HG02981 (cell line): ENCODE measurements around the gene DNAAF5.
"Not testable (repeated sequence)": the region's sequence is repeated elsewhere in the genome, so short reads cannot be mapped to it uniquely, and the experiment has no call there.

Experiments used
- ATAC-seq: cut with Tn5 transposase; IDR thresholded peaks from one replicate; pipeline ENCODE4 v1.9.1; 2021; ENCODE audit warnings: mild to moderate bottlenecking, moderate library complexity; ENCODE audit not compliant: unreplicated experiment

Gene DNAAF5

DNA sequence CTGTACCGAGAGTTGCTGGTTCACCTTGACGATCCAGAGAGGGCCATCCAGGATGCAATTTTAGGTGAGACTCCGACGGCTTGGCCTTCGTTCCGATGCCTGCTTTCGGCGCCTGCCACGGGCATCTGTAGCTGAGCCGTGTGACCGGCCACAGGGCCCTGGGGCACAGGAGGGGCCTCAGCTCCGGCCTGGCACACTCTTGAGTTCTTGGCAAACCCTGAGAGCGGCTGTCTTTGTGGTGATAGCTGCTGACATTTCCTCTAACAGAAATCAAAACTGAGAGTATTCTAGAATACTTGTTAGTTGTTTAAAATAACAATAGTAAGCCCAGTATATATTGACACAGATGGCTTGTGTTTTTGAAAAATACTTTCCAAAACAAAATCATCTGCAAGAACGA is 53.6 kb downstream of the DNAAF5 start:
- no peak for ATAC-seq

DNA sequence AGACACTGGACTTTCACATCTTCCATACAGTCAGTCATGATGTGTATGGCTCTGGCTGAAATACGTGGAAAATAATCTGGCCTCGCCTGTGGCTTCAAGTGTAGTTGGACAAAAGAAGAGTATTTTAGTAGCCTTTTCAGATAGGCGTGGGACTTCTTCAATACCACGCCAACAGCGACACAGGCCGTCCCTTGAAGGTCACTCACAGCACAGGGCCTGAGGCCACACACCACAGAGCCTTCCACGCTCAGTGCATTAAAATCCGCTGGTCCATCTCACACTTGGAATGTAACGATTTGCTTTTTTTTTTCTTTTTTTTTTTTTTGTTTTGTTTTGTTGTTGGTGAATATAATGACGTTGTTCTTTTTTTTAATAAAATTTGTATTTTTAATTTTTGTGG is 54.0 kb downstream of the DNAAF5 start:
- no peak for ATAC-seq

DNA sequence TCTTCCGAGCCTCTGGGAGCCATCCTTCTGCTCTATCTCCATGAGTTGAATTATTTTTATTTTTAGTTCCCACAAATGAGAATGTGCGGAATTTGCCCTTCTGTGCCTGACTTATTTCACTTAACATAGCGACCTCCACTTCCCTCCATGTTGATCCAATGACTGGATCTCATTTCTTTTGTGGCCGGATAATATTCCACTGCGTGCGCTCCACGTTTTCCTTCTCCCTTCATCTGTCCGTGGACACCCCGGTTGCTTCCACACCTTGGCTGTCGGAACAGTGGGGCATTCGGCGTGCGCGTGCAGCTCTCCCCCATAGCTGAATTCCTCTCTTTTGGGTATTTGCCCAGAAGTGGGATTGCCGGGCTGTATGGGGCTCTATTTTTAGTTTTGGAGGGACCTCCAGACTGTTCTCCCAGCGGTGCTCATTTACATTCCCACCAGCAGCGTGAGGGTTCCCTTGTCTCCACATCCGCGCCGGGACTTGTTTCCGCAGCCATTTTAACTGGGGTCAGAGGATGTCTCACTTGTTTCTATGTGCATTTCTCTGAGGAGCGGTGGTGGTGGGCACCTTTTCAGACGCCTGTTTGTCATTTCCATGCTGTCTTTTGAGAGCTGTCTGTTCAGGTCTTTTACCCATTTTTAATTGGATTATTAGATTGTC is 54.8 kb downstream of the DNAAF5 start:
- no peak for ATAC-seq

DNA sequence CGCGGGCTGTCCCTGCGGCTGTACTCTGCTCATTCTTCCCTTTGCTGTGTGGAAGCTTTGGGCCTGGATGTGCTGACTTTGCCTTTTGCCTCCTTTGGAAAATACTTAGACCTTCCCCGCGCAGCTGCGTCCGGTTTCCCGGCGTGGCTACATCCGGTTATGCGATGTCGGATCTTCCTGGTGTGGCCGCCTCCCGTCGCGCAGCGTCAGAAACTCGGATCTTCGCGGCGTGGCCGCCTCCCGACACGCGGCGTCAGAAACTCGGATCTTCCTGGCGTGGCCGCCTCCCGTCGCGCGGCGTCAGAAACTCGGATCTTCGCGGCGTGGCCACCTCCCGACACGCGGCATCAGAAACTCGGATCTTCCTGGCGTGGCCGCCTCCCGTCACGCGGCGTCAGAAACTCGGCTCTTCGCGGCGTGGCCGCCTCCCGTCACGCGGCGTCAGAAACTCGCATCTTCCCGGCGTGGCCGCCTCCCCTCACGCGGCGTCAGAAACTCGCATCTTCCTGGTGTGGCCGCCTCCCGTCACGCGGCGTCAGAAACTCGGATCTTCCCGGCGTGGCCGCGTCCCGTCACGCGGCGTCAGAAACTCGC is 55.5 kb downstream of the DNAAF5 start:
- no peak for ATAC-seq

DNA sequence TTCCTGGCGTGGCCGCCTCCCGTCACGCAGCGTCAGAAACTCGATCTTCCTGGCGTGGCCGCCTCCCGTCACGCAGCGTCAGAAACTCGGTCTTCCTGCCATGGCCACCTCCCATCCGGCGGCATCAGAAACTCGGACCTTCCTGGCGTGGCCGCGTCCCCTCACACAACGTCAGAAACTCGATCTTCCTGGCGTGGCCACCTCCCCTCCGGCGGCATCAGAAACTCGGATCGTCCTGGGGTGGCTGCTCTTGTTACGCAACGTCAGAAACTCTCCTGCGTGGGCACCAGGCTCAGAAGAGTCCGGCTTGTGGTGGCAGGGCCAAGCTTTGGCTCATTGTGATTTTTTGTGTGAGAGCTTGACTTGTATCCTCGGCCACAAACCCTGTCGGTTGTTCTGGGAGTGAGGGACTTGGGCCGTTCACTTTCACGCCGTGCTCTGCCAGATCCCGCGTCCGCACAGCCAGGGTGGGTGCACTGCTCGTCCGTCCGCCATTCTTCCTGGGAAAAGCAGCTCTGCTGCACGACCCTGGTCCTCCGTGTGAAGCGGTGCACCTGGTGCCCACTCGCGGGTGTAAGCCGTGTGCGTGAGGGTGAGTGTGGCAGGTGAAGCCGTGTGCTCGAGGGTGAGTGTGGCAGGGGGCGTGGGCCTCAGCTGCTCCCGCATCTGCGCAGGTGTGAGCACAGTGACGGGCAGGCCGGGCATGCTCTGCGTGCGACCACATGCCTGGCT is 56.4 kb downstream of the DNAAF5 start:
- ATAC-seq: no peak

DNA sequence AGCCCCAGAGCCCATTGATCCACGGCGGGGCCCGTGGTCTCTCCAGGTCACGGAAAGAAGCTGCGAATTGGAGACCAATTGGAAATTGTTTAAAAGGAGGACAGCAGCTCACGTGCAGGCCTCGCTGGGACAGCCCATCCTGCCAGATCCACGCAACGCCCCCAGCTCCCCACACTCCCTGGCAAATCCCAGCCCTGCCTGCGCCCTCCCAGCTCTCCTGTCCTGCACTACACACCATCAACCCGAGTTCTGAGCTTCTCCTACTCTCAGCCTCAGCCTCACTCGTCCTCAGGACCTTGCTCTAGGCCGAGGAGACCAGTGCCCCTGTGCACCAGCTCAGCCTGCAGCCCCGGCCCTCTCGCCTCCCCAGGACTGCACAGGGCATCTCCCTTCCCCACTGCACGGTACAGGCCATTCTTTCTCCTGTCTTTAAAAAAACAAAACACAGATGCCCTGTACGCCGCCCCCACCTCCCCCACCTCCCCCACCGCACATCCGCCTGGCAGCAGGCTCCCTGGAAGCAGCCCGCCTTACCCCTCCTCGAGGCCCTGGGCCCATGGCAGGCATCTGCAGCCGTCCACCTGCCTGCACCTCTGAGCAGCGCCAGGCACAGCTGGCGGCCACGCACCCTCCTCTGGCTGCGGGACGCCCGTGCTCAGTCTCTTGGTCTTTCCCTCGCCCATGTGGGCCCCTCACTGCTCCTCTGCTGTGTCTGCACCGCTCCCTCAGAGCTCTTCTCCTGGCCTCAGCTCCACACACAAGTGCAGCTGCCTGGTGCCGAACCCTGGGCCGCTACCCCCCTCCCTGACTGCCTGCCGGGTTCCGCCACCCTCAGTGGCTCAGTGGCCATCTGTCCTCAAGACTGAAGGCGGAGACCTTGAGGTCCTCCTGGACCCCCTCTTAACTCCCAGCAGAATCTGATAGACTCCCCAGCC is 57.3 kb downstream of the DNAAF5 start:
- ATAC-seq: no peak

DNA sequence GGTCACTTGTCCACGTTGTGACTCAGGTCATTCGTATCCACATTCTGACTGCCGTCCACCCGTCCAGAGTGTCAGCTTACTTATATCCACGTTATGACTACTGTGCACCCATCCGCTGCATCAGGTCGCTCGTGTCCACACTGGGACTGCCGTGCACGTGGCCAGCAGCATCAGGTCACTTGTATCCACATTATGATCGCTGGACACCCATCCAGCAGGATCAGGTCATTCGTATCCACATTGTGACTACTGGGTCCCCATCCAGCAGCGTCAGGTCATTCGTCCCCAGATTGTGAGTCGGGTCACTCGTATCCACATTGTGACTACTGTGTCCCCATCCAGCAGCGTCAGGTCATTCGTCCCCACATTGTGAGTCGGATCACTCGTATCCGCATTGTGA is 58.5 kb downstream of the DNAAF5 start:
- ATAC-seq: no peak

DNA sequence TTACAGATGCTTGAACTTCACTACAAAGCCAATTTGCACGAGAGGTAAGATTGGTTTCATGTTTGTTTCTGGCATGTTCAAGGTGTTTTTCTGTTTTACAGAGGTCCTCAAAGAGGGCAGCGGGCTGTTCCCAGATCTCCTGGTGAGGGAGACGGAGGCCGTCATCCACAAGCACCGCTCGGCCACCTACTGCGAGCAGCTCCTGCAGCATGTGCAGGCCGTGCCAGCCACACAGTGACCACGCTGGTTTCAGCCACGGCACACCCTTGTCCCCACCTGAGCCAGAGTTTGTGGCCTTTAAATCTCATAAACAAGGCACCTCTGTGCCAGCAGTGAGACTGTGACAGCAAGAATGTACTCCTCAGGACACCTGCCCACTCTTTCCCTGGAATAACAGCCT is 58.9 kb downstream of the DNAAF5 start:
- no peak for ATAC-seq

DNA sequence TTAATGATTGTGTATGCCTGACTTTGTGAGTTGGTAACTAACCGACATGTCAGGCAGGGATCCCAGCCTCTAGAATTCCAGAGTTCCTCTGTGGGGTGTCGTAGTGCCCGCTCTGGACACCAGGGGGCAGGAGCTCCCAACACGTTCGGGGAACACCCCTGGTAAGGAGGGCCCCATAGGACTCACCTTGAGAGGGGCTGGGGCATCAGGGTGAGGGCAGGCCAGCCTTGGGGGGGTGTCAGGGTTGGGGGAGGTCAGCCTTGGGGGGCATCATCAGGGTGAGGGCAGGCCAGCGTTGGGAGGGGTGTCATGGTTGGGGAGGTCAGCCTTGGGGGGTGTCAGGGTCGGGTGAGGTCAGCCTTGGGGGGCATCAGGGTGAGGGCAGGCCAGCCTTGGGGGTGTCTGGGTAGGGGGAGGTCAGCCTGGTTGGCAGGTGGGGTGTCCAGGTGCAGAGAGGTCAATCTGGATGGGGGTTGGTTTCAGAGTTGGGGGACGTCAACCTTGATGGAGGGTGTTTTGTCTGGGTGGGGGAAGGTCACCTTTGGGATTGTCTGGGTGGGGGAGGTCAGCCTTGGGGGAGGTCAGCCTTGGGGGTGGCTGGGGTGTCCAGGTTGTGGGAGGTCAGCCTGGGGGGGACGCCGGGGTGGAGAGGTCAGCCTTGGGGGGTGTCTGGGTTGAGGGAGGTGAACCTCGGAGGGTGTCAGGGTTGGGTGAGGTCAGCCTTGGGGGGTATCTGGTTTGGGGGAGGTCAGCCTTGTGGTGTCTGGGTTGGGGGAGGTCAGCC is 60.2 kb downstream of the DNAAF5 start:
- no peak for ATAC-seq

DNA sequence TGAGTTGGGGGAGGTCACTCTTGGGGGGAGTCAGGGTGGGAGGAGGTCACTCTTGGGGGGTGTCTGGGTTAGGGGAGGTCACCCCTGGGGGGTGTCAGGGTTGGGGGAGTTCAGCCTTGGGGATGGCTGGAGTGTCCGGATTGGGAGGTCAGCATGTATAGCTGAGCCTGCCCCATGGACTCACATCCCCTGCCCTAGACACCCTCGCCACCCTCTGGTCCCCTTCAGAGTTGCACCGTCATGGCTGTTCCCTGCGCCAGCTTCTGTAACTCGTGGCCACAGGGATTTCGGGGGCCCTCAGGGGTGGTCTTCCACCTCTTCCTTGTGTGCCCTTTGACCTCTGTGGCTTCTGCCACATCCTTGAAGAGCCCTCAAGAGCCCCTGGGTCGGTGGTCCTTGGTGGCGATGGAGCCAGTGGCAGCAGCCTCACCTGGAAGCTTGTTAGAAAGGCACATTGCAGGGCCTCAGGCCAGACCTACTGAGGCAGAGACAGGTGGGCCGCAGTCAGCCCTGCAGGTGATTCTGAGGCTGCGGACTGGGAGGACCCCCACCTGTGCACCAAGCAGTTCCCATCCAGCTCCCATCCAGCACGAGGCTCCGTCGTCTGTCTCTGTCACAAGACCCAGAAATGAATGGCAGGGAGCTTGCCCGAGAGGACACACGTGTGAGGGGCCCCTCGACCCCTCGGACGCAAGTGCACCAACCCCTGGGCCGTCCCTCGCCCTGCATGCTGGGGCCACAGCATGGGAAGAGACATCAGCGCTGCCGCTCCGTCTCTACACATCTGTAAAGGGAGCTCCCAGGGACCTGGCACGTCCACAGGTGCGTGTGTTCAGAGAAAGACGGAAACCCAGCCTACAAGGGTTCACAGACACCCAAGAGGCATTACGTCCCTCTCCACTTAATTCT is 61.1 kb downstream of the DNAAF5 start:
- ATAC-seq: no peak

DNA sequence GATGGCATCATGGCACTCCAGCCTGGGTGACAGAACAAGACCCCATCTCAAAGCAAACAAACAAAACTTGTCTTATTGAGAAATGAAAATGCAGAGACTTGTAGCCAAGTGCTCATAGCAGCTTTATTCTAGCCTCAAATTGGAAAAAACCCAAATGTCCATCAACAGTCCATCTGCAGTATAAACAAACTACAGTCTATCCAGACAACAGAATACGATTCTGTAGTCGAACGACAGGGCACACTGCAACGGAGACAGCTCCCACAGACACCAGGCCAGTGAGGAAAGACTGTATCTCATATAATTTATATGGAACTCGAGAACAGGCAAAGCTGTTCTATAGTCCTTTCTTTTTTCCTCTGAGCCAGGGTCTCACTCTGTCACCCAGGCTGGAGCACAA is 65.0 kb downstream of the DNAAF5 start:
- ATAC-seq: no peak

DNA sequence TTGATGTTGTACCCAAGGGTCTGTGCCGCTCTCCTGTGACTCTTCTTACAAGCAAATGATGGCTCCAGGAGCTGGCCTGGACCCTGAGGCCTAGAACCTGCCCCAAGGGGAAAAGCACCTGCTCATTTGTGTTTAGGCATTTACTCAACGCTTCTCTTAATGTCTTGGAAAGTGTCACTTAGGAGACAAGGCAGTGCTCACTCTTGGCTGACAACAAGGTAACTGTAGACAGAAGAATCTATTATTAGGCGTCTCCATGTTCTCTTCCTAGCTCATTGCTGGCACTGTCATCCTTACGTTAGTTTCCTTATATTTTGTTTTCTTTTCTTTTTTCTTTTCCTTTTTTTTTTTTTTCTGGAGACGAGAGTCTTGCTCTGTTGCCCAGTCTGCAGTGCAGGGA is 67.7 kb downstream of the DNAAF5 start:
- no peak for ATAC-seq

DNA sequence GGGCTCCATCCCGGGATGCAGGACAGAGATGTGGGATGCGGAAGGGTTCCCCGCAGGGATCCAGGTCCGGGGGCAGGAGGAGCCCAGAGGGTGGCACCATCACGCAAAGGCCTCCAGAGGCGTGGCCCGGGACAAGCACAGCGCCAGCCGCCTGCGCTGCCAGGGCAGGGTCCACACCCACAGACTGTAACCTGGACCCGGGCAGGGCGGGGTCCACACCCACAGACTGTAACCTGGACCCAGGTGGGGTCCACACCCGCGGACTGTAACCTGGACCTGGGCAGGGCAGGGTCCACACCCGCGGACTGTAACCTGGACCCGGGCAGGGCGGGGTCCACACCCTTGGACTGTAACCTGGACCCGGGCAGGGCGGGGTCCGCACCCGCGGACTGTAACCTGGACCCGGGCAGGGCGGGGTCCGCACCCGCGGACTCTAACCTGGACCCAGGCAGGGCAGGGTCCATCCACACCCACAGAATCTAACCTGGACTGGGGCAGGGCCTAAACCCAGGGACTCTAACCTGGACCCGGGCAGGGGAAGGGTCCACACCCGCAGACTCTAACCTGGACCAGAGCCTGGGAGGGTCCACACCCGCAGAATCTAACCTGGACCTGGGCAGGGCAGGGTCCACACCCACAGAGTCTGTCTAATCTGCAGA is 68.3 kb downstream of the DNAAF5 start:
- no peak for ATAC-seq

DNA sequence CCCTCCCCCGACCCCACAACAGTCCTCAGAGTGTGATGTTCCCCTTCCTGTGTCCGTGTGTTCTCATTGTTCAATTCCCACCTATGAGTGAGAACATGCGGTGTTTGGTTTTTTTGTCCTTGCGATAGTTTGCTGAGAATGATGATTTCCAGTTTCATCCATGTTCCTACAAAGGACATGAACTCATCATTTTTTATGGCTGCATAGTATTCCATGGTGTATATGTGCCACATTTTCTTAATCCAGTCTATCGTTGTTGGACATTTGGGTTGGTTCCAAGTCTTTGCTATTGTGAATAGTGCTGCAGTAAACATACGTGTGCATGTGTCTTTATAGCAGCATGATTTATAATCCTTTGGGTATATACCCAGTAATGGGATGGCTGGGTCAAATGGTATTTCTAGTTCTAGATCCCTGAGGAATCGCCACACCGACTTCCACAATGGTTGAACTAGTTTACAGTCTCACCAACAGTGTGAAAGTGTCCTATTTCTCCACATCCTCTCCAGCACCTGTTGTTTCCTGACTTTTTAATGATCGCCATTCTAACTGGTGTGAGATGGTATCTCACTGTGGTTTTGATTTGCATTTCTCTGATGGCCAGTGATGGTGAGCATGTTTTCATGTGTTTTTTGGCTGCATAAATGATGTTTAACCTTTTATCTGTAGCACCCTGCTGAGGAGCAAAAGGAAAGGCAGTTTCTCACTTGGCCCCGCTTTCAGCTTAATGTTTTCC is 70.1 kb downstream of the DNAAF5 start:
- ATAC-seq: not testable (repeated sequence)

DNA sequence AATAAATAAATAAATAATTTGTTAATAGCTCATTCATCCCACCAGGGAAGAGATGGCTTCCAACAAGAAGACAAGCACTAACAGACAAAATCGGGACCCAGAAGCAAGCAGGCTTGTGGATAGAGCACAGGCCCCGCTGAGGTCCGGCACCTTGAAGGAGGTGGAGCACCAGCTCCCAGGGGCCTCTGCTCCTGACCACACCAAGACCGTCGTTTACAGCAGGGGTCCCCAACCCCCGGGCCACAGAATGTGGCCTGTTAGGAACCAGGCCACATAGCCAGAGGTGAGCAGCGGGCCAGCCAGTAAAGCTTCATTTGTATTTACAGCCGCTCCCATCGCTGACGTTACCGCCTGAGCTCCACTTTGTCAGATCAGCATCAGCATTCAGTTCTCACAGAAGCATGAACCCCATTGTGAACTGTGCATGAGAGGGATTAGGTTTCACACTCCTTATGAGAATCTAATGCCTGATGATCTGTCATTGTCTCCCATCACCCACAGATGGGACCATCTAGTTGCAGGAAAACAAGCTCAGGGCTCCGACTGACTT is 72.5 kb downstream of the DNAAF5 start:
- ATAC-seq: no peak

DNA sequence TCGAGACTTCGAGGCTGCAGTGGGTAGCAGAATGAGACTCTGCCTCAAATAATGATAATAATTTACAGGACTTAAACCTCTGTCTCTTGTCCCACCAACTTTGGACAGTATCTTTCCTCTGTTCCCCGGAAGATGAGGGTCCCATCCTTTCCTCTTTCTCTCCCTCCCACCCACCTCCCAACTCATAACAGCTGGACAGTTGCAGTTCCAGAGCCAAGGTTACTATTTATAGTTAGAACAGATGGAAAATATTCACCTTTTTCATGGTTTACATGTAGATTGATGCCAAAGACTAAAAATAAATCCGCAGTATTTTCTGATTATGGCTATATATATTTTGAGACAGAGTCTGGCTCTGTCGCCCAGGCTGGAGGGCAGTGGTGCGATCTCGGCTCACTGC is 74.2 kb downstream of the DNAAF5 start:
- ATAC-seq: no peak

DNA sequence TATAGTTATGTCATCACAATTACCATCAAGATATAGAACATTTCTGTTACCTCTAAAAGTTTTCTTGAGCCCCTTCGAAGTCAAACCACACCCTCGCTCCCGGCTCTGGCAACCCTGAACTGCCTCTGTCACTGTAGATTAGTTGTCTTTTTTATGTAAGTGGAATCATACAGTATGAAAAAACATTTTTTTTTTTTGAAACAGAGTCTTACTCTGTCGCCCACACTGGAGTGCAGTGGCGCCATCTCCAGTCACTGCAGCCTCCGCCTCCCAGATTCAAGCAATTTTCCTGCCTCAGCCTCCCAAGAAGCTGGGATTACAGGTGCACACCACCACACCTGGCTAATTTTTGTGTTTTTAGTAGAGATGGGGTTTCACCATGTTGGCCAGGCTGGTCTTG is 74.9 kb downstream of the DNAAF5 start:
- not testable (repeated sequence) for ATAC-seq

DNA sequence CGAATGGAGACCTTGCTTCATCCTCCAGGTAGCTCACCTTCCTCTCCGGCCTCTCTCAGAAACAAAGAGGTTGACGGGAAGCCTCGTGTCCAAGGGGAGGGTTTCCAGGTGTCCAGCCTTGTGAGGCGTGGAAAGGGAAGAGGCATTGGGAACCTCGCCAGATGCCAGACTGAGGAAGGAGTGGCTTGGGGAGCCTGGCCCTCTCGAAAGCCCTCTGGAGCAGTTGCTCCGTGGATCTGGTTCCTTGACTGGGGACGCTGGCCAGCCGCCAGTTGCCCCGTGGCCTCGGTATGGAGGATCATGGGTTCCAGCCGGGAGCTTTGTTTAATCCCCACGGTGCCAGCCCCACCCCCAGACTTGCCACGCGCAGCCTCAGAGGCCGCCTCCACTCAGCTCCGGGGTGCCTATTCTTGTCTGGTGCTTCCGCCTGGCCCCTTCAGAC is 75.5 kb downstream of the DNAAF5 start:
- ATAC-seq: no peak
